HG03442 (cell line): ENCODE results near the gene GPR37.

Experiments
- ATAC-seq: cut with Tn5 transposase; IDR thresholded peaks from one replicate; pipeline ENCODE4 v1.9.1; 2021; ENCODE audit warnings: mild to moderate bottlenecking, moderate library complexity; ENCODE audit not compliant: unreplicated experiment

GPR37 gene

DNA sequence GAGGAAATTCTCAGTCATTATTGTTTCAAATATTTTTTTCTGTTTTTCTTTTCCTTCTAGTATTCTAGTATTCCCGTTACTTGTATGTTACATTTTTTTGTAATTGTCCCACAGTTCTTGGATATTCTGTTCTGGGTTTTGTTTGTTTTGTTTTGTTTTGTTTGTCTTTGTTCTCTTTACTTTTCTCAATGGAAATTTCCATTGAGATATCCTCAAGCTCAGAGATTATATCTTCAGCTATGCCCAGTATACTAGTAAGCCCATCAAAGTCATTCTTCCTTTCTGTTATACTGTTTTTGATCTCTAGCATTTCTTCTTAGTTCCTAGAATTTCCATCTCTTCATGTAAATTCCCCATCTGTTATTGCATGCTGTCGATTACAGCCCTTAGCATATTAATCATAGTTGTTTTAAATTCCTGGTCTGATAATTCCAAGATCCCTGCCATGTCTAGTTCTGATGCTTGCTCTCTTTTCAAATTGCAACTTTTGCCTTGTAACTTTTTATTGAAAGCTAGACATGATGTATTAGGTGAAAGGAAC lies 27.8 kb downstream of the GPR37 start:
- ATAC-seq: no peak

DNA sequence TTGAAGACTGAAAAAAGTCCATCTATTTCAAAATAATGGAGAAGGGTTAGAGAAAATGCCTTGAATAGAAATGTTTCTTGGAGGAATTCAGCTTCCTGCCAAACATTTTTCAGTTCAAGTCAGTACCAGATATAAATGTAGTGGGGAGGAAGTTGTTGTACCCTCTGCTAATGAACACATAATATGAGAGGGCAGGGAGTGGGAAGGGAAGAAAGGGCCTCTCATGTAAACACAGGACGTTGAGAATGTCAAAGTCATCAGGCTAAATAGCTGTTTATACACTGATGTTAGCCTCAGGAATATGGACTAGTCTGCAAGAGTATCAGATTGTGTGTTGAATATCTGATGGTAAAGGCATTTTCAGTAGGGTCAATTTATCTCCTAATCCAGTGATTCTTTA lies 37.0 kb downstream of the GPR37 start:
- ATAC-seq: no peak

- ATAC-seq: no peak
Measured at GRCh38 chr7:124724507-124725192, 40.9 kb downstream of the GPR37 start.

DNA sequence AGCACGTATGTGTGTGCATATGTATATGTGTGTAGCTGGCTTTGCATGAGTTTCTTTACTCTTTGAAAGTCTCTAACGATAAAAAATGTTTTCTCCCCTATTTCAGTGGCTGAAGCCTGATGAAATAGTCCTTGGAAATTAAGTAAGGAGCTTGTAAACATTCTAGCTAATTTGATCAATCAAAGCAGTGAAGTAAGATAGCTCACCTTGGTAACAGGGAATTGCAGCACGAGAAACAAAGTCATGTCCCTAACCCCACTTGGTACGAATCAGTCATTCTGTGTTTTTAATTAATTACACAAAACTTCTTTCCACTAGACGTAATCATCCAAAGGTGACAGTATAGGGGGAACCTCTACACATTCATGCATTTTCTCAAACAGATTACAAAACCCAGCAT lies 41.5 kb downstream of the GPR37 start:
- no peak for ATAC-seq

DNA sequence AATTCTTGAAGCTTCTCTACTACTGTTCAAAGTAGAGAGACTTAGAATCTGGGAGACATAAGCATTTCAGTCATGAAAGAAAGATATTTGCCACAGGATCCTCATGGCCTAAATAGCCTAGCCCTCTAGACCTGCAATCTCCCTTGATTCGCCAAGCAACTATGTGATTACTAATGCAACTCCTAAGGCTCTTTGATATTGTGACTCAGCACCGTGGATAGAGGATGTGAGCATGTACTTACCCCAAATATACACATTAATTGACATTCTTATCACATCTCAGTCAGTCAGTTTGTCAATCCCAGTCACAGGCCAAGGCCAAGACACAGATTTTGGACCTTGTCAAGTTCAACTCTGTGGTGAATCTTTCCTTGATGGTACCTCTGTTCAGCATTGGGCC lies 42.6 kb downstream of the GPR37 start:
- ATAC-seq: no peak

DNA sequence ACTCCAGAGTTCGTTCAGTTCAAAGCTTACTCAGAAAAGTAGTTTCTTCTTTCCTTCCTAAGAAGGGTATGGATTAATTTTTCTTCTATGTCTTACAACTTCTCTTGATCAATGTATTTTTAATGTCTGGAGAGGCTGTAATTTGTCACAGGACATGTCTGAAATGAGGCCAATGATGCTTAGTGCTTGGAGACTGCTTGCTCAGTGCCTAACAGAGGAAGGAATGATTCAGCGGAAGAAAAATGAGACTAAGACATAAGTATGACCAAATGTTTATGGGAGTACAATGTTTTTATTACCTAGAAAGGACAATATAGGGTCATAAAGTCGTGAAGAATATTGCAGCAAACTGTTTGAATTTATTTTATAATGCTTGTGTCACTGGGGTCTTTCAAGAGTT lies 43.3 kb downstream of the GPR37 start:
- no peak for ATAC-seq

GRCh38 chr7:124720195-124720594 lies 45.4 kb downstream of the GPR37 start:
- ATAC-seq: no peak

DNA sequence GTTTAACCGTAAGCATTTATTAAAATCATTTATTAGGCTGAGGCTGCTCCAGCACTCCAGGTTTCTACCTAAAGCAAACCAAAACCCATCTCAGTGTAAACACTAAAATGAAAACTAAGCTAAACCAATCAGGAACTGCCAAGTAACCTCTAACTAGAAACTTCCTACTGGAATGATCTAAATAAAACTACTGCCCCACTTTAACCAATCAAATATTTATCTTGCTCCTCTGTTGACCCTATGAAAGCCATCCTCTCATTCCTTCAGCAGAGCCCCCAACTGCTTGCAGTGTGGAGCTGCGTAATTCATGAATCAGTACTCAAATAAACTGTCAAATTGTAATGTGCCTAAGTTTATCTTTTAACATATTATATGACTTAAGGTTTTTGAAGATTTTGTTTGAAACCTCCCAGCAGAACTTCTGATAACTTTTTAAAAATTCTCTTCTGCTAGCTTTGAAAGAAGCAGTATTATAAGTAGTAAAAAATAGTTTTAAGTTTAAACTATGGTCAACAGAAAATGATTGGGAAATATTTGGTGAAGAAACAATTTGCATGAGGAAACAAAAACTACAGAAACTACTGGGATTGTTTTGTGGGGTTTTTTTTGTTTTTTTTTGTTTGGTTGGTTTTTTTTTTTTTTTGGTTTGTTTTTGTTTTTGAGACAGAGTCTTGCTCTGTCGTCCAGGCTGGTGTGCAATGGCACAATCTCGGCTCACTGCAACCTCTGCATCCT lies 47.4 kb downstream of the GPR37 start:
- ATAC-seq: no peak

DNA sequence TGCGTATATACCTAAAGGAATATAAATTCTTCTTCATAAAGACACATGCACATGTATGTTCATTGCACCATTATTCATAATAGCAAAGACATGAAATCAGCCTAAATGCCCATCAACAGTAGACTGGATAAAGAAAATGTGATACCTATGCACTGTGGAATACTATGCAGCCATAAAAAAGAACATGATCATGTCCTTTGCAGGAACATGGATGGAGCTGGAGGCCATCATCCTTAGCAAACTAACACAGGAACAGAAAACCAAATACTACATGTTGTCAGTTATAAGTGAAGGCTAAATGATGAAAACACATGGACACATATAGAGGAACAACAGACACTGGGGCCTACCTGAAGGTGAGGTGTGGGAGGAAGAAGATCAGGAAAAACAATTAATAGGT lies 48.7 kb downstream of the GPR37 start:
- no peak for ATAC-seq

DNA sequence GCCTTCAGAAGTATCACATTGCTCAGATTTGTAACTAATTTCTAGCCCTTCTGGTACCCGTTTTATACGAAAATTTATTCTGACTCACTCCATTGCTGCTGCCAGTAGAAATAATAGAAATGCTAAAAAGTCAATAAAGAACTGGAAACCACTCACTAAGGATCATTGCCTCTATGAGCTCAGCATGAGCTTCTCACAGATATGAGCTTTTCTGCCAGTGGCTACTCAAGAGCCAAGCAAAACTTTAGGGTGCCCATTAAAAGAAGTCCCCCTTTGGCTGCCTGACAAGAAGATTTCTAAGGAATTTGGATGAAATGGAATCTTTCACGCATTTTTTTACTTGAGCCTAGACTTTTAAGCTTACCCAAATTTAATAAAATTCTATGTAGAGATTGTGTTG lies 52.5 kb downstream of the GPR37 start:
- ATAC-seq: no peak

- ATAC-seq: no peak
Measured at GRCh38 chr7:124712017-124712416, 53.6 kb downstream of the GPR37 start.

DNA sequence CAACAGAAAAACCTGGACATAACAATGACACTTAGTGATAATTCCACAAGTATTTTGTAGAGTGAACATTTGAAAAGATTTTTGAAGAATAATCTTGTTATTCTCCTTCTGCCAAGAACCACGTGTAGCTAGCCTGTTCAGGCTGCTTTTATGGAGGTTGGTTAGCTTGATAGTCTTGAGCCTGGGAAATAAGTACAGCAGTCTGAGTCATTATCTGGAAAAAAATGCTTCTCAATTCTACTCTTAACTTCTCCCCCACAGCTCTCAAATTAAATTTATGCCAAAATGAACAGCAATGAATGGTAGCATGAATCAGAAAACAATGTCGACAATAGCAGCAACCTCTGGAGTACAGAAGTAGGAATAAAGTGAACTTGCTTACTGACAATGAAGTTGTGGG lies 63.2 kb downstream of the GPR37 start:
- ATAC-seq: no peak

- ATAC-seq: no peak
Measured at GRCh38 chr7:124701955-124702354, 63.6 kb downstream of the GPR37 start.

DNA sequence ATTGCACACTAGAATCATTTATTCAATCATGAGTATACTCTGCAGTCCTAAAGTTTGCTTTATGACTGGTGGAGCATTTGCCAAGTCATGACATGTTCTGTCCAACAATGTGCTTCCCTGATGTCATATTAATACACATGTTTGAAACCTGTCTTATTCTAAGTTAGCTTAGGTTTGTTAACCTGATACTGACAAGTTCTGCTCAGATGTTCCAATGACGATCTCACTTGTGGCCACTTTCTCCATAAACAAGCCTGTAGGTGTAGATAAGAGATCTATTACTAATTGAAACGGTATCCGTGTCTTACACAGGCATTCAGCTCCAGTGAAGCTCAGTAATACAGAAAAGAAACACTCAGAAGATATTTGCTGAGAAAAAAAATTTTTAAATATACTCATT lies 64.9 kb downstream of the GPR37 start:
- ATAC-seq: no peak

- ATAC-seq: no peak
Measured at GRCh38 chr7:124698964-124699363, 66.6 kb downstream of the GPR37 start.

- ATAC-seq: no peak
Measured at GRCh38 chr7:124697746-124698145, 67.8 kb downstream of the GPR37 start.
